IPS-18c (cell line): ENCODE results near the gene BMP15.

ENCODE experiments used
- H3K4me3 ChIP-seq: 2 replicates; pipeline ENCODE4 v1.7.0; 2013; ENCODE audit warnings: low read depth, mild to moderate bottlenecking, low read length, moderate library complexity; ENCODE audit not compliant: insufficient read depth
- H3K9me3 ChIP-seq: one replicate; pipeline ENCODE4 v1.6.1; 2013; ENCODE audit warnings: mild to moderate bottlenecking, low read length, moderate library complexity; ENCODE audit not compliant: control insufficient read depth, insufficient read depth

BMP15 gene

DNA sequence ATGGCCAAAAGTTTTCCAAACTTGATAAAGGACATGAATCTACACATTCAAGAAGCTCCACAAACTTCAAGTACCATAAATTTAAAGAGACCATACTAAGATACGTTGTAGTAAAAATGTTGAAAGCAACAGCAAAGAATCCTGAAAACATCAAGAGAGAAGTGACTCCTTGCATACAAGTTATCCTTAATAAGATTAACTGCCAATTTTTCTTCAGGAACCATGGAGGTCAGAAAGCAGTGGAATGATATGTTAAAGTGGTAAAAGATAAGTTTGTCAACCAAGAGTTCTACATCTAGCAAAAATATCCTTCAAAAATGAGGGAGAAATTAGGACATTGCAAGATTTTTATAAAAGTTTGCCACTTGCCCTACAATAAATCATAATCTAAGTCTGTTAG, 43.3 kb downstream of the BMP15 start:
- Histone ChIP-seq H3K4me3 (no peak overlapping the region), H3K9me3 (no peaks in the 10 kb centered on the region)

DNA sequence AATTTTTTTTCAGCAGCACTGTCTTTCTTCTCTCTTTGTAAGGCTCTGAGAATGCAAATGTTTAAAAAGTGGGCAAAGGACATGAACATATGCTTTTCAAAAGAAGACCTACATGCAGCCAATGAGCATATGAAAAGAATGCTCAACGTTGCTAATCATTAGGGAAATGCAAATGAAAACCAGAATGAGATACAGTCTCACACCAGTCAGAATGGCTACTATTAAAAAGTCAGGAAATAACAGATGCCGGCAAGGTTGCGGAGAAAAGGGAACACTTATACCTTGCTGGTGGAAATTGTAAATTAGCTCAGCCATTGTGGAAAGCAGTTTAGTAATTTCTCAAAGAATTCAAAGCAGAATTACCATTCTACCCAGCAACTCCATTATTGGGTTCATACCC, 51.6 kb downstream of the BMP15 start:
- Histone ChIP-seq H3K4me3 (no peak overlapping the region), H3K9me3 (no peaks in the 10 kb centered on the region)

DNA sequence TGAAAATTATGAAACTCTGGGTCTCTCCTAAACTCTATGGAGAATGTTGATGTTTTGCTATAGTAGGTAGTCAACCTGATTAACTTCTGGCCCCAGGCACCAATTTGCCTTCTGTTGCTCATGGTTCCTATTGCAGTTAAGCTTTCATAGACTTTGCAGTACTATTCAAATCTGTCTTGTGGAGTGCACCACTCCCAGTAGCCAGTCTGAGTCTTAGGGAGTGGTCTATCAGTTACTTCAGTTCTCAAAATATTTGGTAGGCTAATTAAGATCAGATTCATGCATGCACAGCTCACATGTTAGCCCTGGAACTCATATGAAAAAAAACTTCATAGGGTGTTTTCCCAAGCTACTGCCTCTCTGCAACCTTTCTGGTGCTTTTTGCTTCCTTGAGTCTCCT, 53.3 kb downstream of the BMP15 start:
- no peak overlapping the region for H3K4me3 ChIP-seq
- no peaks in the 10 kb centered on the region for H3K9me3 ChIP-seq
